WTC11 (cell line): ENCODE measurements around the gene LAMP2.

Experiments
- ATF1 ChIP-seq: sonication (generic); formaldehyde crosslinking; IDR thresholded peaks from 2 replicates; pipeline ENCODE4 v1.8.1; 2023; ENCODE audit warnings: mild to moderate bottlenecking, moderate library complexity, missing genetic modification reagents
- ELF4 ChIP-seq: sonication (generic); formaldehyde crosslinking; IDR thresholded peaks from 2 replicates; pipeline ENCODE4 v1.8.1; 2022; ENCODE audit warnings: low read depth, mild to moderate bottlenecking, moderate library complexity, missing genetic modification reagents
- ETV6 ChIP-seq: sonication (generic); formaldehyde crosslinking; IDR thresholded peaks from 2 replicates; pipeline ENCODE4 v1.8.1; 2022; ENCODE audit warnings: mild to moderate bottlenecking, missing genetic modification reagents
- FOXP1 ChIP-seq: sonication (generic); formaldehyde crosslinking; IDR thresholded peaks from 2 replicates; pipeline ENCODE4 v1.8.0; 2022; ENCODE audit warnings: missing genetic modification reagents, mild to moderate bottlenecking, moderate library complexity, borderline replicate concordance
- NFYB ChIP-seq: sonication (generic); formaldehyde crosslinking; conservative IDR thresholded peaks from 2 replicates; pipeline ENCODE4 v1.8.0; 2022; ENCODE audit warnings: low read depth, missing genetic modification reagents
- RELA ChIP-seq: sonication (generic); formaldehyde crosslinking; IDR thresholded peaks from 2 replicates; pipeline ENCODE4 v1.8.1; 2022; ENCODE audit warnings: missing genetic modification reagents, mild to moderate bottlenecking, borderline replicate concordance
- TCF7 ChIP-seq: sonication (generic); formaldehyde crosslinking; IDR thresholded peaks from 2 replicates; pipeline ENCODE4 v1.8.0; 2022; ENCODE audit warnings: mild to moderate bottlenecking, low read depth, missing genetic modification reagents, moderate library complexity
- TF ChIP-seq, protein P1 (sequence below): sonication (generic); formaldehyde crosslinking; IDR thresholded peaks from 2 replicates; pipeline ENCODE4 v1.8.1; 2023; ENCODE audit warnings: mild to moderate bottlenecking, missing genetic modification reagents, moderate library complexity
- TF ChIP-seq, protein P2 (sequence below): sonication (generic); formaldehyde crosslinking; conservative IDR thresholded peaks from 2 replicates; pipeline ENCODE4 v1.8.1; 2023; ENCODE audit warnings: mild to moderate bottlenecking, low read depth, missing genetic modification reagents, moderate library complexity
- TF ChIP-seq, protein P3 (sequence below): fragments of 200-600 bp; IDR thresholded peaks from 2 replicates; pipeline ENCODE4 v1.8.0; 2022; ENCODE audit warnings: antibody characterized with exemption
- TF ChIP-seq, protein P4 (sequence below): sonication (generic); formaldehyde crosslinking; IDR thresholded peaks from 2 replicates; pipeline ENCODE4 v1.8.0; 2022; ENCODE audit warnings: mild to moderate bottlenecking, missing genetic modification reagents

DNA sequence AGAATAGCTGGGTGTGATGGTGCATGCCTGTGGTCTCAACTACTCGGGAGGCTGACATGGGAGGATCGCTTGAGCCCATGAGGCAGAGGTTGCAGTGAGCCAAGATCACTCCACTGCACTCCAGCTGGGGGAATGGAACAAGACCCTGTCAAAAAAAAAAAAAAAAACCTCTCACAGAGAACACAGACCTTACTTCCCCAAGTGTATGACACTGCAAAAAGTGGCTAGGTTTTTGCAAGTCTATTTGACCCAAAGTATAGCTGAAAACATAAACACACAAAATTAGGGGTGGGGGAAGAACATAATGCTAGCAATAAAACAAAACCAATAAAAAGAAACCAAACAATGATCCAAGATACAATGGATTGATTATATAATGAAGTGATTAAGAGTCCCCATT, 6.7 kb downstream of the LAMP2 start:
- TF ChIP-seq, protein P1, sequence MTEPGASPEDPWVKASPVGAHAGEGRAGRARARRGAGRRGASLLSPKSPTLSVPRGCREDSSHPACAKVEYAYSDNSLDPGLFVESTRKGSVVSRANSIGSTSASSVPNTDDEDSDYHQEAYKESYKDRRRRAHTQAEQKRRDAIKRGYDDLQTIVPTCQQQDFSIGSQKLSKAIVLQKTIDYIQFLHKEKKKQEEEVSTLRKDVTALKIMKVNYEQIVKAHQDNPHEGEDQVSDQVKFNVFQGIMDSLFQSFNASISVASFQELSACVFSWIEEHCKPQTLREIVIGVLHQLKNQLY (CRISPR knock-in tag): no peak
- TF ChIP-seq, protein P2, sequence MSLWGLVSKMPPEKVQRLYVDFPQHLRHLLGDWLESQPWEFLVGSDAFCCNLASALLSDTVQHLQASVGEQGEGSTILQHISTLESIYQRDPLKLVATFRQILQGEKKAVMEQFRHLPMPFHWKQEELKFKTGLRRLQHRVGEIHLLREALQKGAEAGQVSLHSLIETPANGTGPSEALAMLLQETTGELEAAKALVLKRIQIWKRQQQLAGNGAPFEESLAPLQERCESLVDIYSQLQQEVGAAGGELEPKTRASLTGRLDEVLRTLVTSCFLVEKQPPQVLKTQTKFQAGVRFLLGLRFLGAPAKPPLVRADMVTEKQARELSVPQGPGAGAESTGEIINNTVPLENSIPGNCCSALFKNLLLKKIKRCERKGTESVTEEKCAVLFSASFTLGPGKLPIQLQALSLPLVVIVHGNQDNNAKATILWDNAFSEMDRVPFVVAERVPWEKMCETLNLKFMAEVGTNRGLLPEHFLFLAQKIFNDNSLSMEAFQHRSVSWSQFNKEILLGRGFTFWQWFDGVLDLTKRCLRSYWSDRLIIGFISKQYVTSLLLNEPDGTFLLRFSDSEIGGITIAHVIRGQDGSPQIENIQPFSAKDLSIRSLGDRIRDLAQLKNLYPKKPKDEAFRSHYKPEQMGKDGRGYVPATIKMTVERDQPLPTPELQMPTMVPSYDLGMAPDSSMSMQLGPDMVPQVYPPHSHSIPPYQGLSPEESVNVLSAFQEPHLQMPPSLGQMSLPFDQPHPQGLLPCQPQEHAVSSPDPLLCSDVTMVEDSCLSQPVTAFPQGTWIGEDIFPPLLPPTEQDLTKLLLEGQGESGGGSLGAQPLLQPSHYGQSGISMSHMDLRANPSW (CRISPR knock-in tag): no peak
- TF ChIP-seq NFYB (CRISPR knock-in tag) (no peak), RELA (CRISPR knock-in tag) (no peak), ATF1 (CRISPR knock-in tag) (no peak), ETV6 (CRISPR knock-in tag) (no peak), ELF4 (CRISPR knock-in tag) (no peak), TCF7 (CRISPR knock-in tag) (no peak), FOXP1 (CRISPR knock-in tag) (no peak)
- TF ChIP-seq, protein P3, sequence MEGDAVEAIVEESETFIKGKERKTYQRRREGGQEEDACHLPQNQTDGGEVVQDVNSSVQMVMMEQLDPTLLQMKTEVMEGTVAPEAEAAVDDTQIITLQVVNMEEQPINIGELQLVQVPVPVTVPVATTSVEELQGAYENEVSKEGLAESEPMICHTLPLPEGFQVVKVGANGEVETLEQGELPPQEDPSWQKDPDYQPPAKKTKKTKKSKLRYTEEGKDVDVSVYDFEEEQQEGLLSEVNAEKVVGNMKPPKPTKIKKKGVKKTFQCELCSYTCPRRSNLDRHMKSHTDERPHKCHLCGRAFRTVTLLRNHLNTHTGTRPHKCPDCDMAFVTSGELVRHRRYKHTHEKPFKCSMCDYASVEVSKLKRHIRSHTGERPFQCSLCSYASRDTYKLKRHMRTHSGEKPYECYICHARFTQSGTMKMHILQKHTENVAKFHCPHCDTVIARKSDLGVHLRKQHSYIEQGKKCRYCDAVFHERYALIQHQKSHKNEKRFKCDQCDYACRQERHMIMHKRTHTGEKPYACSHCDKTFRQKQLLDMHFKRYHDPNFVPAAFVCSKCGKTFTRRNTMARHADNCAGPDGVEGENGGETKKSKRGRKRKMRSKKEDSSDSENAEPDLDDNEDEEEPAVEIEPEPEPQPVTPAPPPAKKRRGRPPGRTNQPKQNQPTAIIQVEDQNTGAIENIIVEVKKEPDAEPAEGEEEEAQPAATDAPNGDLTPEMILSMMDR: no peak
- TF ChIP-seq, protein P4, sequence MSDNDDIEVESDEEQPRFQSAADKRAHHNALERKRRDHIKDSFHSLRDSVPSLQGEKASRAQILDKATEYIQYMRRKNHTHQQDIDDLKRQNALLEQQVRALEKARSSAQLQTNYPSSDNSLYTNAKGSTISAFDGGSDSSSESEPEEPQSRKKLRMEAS (CRISPR knock-in tag): no peak
